Activated CD8-positive, alpha-beta memory T cell treated with anti-CD3 and anti-CD28 coated beads, Interleukin-2, amount 50 U/mL, for 4 hours (primary cell): Measurements from ENCODE around the gene CRTC1.
"Not testable (repeated sequence)": the region's sequence is repeated elsewhere in the genome, so short reads cannot be mapped to it uniquely, and the experiment has no call there.

ENCODE experiments used
- DNase-seq: peaks from one replicate; pipeline ENCODE4 v3.0.0-alpha.2; 2020

The CRTC1 gene

GRCh38 chr19:18733762-18734332 is 50.4 kb downstream of the CRTC1 start:
- not testable (repeated sequence) for DNase-seq

- no peak for DNase-seq
Observed at GRCh38 chr19:18735324-18735723, 51.8 kb downstream of the CRTC1 start.

- no peak for DNase-seq
Observed at GRCh38 chr19:18735752-18736151, 52.3 kb downstream of the CRTC1 start.

- DNase-seq: no peak
Observed at GRCh38 chr19:18736415-18737336, 53.2 kb downstream of the CRTC1 start.

- no peak for DNase-seq
Observed at GRCh38 chr19:18737337-18737953, 54.0 kb downstream of the CRTC1 start.

GRCh38 chr19:18737954-18738351 is 54.5 kb downstream of the CRTC1 start:
- no peak for DNase-seq

- DNase-seq: no peak
Observed at GRCh38 chr19:18738961-18739690, 55.6 kb downstream of the CRTC1 start.

- no peak for DNase-seq
Observed at GRCh38 chr19:18741124-18742121, 57.9 kb downstream of the CRTC1 start.

GRCh38 chr19:18742324-18742723 is 58.8 kb downstream of the CRTC1 start:
- no peak for DNase-seq

GRCh38 chr19:18742838-18743783 is 59.6 kb downstream of the CRTC1 start:
- no peak for DNase-seq

- no peak for DNase-seq
Observed at GRCh38 chr19:18743784-18744418, 60.4 kb downstream of the CRTC1 start.

GRCh38 chr19:18745012-18745735 is 61.7 kb downstream of the CRTC1 start:
- no peak for DNase-seq

- DNase-seq: no peak
Observed at GRCh38 chr19:18745931-18746330, 62.5 kb downstream of the CRTC1 start.

- DNase-seq: no peak
Observed at GRCh38 chr19:18746401-18747325, 63.2 kb downstream of the CRTC1 start.

- DNase-seq: no peak
Observed at GRCh38 chr19:18749362-18750231, 66.1 kb downstream of the CRTC1 start.

GRCh38 chr19:18750295-18750970 is 67.0 kb downstream of the CRTC1 start:
- no peak for DNase-seq

GRCh38 chr19:18751571-18751970 is 68.1 kb downstream of the CRTC1 start:
- no peak for DNase-seq
